AG10803 (cell line): ENCODE measurements around the gene PLA2G4F.

ENCODE experiments used
- DNase-seq: peaks from one replicate; pipeline ENCODE4 v3.0.0; 2010; ENCODE audit warnings: low read depth
- H3K4me3 ChIP-seq: 2 replicates; pipeline ENCODE4 v1.5.1; 2011; ENCODE audit warnings: mild to moderate bottlenecking, low read length, control low read depth
- CTCF ChIP-seq: conservative IDR thresholded peaks from 2 replicates; pipeline ENCODE4 v1.5.1; 2011; ENCODE audit warnings: mild to moderate bottlenecking, low read length, control low read depth, inconsistent platforms

PLA2G4F gene

GRCh38 chr15:42133356-42133755 is 23.1 kb downstream of the PLA2G4F start:
- no peak for DNase-seq
- H3K4me3 ChIP-seq, result no peak overlapping the region
- TF ChIP-seq CTCF, result no peak

GRCh38 chr15:42131826-42132806 is 24.3 kb downstream of the PLA2G4F start:
- no peak for TF ChIP-seq CTCF
- H3K4me3 ChIP-seq, result no peak overlapping the region
- DNase-seq, result no peak

- TF ChIP-seq CTCF, result no peak
- DNase-seq, result no peak
- no peak overlapping the region for H3K4me3 ChIP-seq
Measured at GRCh38 chr15:42131006-42131405, 25.4 kb downstream of the PLA2G4F start.

GRCh38 chr15:42130246-42130986 is 26.0 kb downstream of the PLA2G4F start:
- no peak for DNase-seq
- no peak for TF ChIP-seq CTCF

GRCh38 chr15:42129364-42129763 is 27.1 kb downstream of the PLA2G4F start:
- no peak for TF ChIP-seq CTCF
- H3K4me3 ChIP-seq, result no peak overlapping the region
- DNase-seq, result no peak

More at GRCh38 chr15:42130246-42130986, 26.0 kb downstream of the PLA2G4F start:
- no peak overlapping the region for H3K4me3 ChIP-seq

- DNase-seq, result no peak
- H3K4me3 ChIP-seq, result no peak overlapping the region
- TF ChIP-seq CTCF, result no peak
Measured at GRCh38 chr15:42128476-42128875, 28.0 kb downstream of the PLA2G4F start.
